Gastrocnemius medialis (tissue), 4 donors: ENCODE results near the gene MXRA8.

Experiments
- POLR2A ChIP-seq, 2 donors: fragments of 450-650 bp; IDR thresholded peaks; one replicate each; pipeline ENCODE4 v1.6.1; 2017; ENCODE audit warnings: antibody characterized with exemption in 2 of 2, mild to moderate bottlenecking in 2 of 2, moderate library complexity in 2 of 2
- TF ChIP-seq, protein P1 (sequence below), 5 experiments: fragments of 450-650 bp in 3 of 5; fragments of 200-600 bp in 2 of 5; sonication (generic) in 2 of 5; IDR thresholded peaks in 4 of 5; conservative IDR thresholded peaks in 1 of 5; 1 replicate in 4 of 5; 2 replicates in 1 of 5; pipeline ENCODE4 v1.5.1; 2016 to 2019; ENCODE audit warnings: antibody characterized with exemption in 5 of 5, mild to moderate bottlenecking in 3 of 5, moderate library complexity in 3 of 5

DNA sequence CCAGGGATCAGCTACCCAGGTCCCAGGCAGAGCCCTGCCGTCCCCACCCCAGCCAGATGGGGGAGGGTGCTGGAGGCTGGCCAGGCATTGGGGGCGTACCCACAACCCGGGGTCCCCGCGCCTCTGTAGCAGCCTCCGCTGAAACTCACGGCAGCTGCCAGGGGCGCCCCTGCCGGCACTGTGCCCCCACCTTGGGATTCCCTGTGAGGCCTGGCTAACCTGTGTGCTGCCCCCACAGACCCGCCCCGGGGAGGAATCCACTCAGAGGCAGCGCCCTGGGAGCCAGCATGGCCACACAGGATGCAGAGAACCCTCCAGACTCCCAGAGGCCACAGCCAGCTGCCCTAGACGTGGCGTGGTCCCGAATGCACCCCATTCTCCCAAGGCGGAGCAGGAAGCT, 13.0 kb downstream of the MXRA8 start:
- TF ChIP-seq, protein P1, sequence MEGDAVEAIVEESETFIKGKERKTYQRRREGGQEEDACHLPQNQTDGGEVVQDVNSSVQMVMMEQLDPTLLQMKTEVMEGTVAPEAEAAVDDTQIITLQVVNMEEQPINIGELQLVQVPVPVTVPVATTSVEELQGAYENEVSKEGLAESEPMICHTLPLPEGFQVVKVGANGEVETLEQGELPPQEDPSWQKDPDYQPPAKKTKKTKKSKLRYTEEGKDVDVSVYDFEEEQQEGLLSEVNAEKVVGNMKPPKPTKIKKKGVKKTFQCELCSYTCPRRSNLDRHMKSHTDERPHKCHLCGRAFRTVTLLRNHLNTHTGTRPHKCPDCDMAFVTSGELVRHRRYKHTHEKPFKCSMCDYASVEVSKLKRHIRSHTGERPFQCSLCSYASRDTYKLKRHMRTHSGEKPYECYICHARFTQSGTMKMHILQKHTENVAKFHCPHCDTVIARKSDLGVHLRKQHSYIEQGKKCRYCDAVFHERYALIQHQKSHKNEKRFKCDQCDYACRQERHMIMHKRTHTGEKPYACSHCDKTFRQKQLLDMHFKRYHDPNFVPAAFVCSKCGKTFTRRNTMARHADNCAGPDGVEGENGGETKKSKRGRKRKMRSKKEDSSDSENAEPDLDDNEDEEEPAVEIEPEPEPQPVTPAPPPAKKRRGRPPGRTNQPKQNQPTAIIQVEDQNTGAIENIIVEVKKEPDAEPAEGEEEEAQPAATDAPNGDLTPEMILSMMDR (IDR thresholded peaks at IDR 0.05 in 4 of 5, conservative IDR thresholded peaks at IDR 0.05 in 1 of 5) = no peak
- TF ChIP-seq POLR2A (IDR thresholded peaks at IDR 0.05) = no peak
